Trophoblast cell (in vitro differentiated cells and primary cell): ENCODE measurements around the gene ABLIM1.

ENCODE experiments used
- DNase-seq, 2 donors: peaks; one replicate each; pipeline ENCODE4 v3.0.0-alpha.2; 2016
- H2AFZ ChIP-seq: 2 replicates; pipeline ENCODE4 v1.6.1; 2013; ENCODE audit warnings: low read length, moderate library complexity, mild to moderate bottlenecking; ENCODE audit not compliant: insufficient read depth, poor library complexity
- H2AK5ac ChIP-seq: 2 replicates; pipeline ENCODE4 v1.6.1; 2013; ENCODE audit warnings: mild to moderate bottlenecking, low read length
- H2BK120ac ChIP-seq: 2 replicates; pipeline ENCODE4 v1.6.1; 2013; ENCODE audit warnings: low read length, mild to moderate bottlenecking, moderate library complexity; ENCODE audit not compliant: insufficient read depth, poor library complexity
- H2BK12ac ChIP-seq: 2 replicates; pipeline ENCODE4 v1.6.1; 2013; ENCODE audit warnings: mild to moderate bottlenecking, low read length, moderate library complexity
- H2BK5ac ChIP-seq: 2 replicates; pipeline ENCODE4 v1.6.1; 2013; ENCODE audit warnings: low read length, low read depth, moderate library complexity, mild to moderate bottlenecking; ENCODE audit not compliant: poor library complexity
- H3K14ac ChIP-seq: 2 replicates; pipeline ENCODE4 v1.6.1; 2013; ENCODE audit warnings: mild to moderate bottlenecking, low read length
- H3K18ac ChIP-seq: 2 replicates; pipeline ENCODE4 v1.6.1; 2013; ENCODE audit warnings: mild to moderate bottlenecking, low read length
- H3K23ac ChIP-seq: 2 replicates; pipeline ENCODE4 v1.6.1; 2013; ENCODE audit warnings: low read length
- H3K27ac ChIP-seq: 2 replicates; pipeline ENCODE4 v1.5.1; 2013; ENCODE audit warnings: low read depth, mild to moderate bottlenecking, inconsistent platforms, low read length, moderate library complexity
- H3K27me3 ChIP-seq: 2 replicates; pipeline ENCODE4 v1.6.1; 2013; ENCODE audit warnings: inconsistent platforms, mild to moderate bottlenecking, low read length, moderate library complexity; ENCODE audit not compliant: insufficient read depth
- H3K36me3 ChIP-seq, 2 experiments: 1 replicate in 1 of 2; 2 replicates in 1 of 2; pipeline ENCODE4 v1.6.1; 2013; ENCODE audit warnings: low read length in 2 of 2, mild to moderate bottlenecking in 2 of 2, moderate library complexity in 1 of 2; ENCODE audit not compliant: insufficient read depth in 2 of 2, control insufficient read depth in 1 of 2
- H3K4ac ChIP-seq: 2 replicates; pipeline ENCODE4 v1.6.1; 2013; ENCODE audit warnings: low read depth, mild to moderate bottlenecking, low read length, moderate library complexity
- H3K4me1 ChIP-seq, 2 experiments: 1 replicate in 1 of 2; 2 replicates in 1 of 2; pipeline ENCODE4 v1.6.1; 2013; ENCODE audit warnings: low read length in 2 of 2, mild to moderate bottlenecking in 2 of 2, moderate library complexity in 1 of 2; ENCODE audit not compliant: insufficient read depth in 2 of 2, control insufficient read depth in 1 of 2
- H3K4me2 ChIP-seq: 2 replicates; pipeline ENCODE4 v1.6.1; 2013; ENCODE audit warnings: inconsistent platforms, mild to moderate bottlenecking, low read length, moderate library complexity
- H3K4me3 ChIP-seq: 2 replicates; pipeline ENCODE4 v1.5.1; 2013; ENCODE audit warnings: mild to moderate bottlenecking, low read depth, low read length, inconsistent platforms
- H3K79me1 ChIP-seq: one replicate; pipeline ENCODE4 v1.6.1; 2013; ENCODE audit warnings: low read length
- H3K79me2 ChIP-seq: 2 replicates; pipeline ENCODE4 v1.6.1; 2013; ENCODE audit warnings: low read length, mild to moderate bottlenecking; ENCODE audit not compliant: control insufficient read depth, insufficient read depth, poor library complexity
- H3K9ac ChIP-seq: 2 replicates; pipeline ENCODE4 v1.6.1; 2013; ENCODE audit warnings: mild to moderate bottlenecking, low read length
- H3K9me3 ChIP-seq: 2 replicates; pipeline ENCODE4 v1.6.1; 2013; ENCODE audit warnings: low read depth, mild to moderate bottlenecking, control low read depth, inconsistent platforms, low read length; ENCODE audit not compliant: insufficient read depth
- H4K12ac ChIP-seq: 2 replicates; pipeline ENCODE4 v1.6.1; 2013; ENCODE audit warnings: low read depth, mild to moderate bottlenecking, low read length, moderate library complexity
- H4K8ac ChIP-seq: 2 replicates; pipeline ENCODE4 v1.6.1; 2013; ENCODE audit warnings: low read depth, mild to moderate bottlenecking, low read length, moderate library complexity
- H4K91ac ChIP-seq: one replicate; pipeline ENCODE4 v1.6.1; 2013; ENCODE audit warnings: low read depth, mild to moderate bottlenecking, low read length, moderate library complexity
- WGBS: extraction: QIAGEN DNeasy Blood & Tissue Kit; methylation state at CpG from one replicate; pipeline ENCODE4 v1.1.7; 2013; ENCODE audit warnings: missing lambda C conversion rate; ENCODE audit not compliant: insufficient read length, insufficient coverage; ENCODE audit errors: extremely low coverage; 5-methylcytosine and 5-hydroxymethylcytosine counted together

Gene ABLIM1

DNA sequence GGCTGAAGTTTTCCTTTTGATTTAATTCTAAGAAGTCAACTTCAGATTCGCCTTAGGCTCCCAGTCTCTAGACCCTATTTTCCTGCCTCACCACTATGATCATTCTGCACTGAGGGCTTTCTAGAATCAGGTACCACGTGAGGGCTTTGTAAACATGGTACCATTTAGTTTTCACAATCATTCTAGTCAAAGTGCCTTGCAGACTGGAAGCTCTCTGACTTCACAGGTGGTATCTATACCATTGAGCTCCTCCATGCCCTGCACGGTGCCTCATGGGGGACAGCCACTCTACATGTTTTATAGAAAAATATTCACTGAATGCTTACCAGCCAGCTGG, 106.5 kb downstream of the ABLIM1 start:
- Histone ChIP-seq H3K36me3 (peaks cover 0 to 2% of the 10 kb centered on the region in 2 experiments), H3K14ac (no peak overlapping the region), H3K4me2 (no peak overlapping the region), H3K4me3 (no peak overlapping the region), H2AFZ (no peak overlapping the region), H4K8ac (no peak overlapping the region), H3K23ac (no peak overlapping the region), H3K27ac (no peak overlapping the region), H3K9ac (no peak overlapping the region), H4K12ac (no peak overlapping the region), H3K79me2 (no peaks in the 10 kb centered on the region), H2BK5ac (no peak overlapping the region), H3K27me3 (no peaks in the 10 kb centered on the region), H2BK12ac (no peak overlapping the region), H3K18ac (no peak overlapping the region), H2BK120ac (no peak overlapping the region), H3K4ac (no peak overlapping the region), H3K4me1 (no peaks in the 10 kb centered on the region), H3K79me1 (no peaks in the 10 kb centered on the region), H2AK5ac (no peak overlapping the region), H3K9me3 (peaks cover 2% of the 10 kb centered on the region), H4K91ac (no peak overlapping the region)
- no CpG with 5 or more reads among the region's 3 CpGs for WGBS
- DNase-seq: no peak

DNA sequence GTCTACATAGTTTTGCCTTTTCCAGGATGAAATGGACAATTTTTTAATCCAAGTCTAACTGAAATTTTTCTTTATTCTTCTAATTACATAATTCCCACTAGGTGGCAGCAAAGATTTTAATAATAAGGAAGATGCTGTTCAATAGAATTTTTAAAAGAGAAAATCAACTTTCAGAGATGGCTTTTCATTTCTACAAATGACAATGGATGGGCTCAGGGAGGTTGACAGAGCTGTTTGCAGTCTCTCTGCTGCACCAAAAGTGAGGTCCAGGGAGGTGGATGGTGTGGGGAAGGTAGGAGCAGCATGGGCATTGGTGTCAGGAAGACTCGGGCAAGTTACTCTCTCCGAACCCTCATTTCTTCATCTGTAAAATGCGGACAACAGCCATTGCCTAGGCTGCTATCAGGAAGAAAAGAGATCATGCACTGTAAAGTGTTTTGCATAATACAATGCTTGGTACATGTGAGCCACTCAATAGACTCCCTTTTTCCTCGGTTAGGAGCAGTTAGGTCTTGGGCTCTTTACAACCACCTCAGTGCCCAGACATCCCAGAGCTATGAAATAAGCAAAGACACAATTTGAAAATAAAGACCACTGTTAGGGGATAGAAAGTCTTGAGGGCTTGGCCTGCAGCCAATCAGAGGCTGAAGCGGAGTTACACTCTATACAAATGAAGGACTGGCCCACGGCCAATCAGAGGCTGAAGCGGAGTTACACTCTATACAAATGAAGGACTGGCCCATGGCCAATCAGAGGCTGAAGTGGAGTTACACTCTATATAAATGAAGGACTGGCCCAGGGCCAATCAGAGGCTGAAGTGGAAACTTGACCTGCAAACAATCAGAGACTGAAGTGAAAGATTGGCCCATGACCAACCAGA, 107.1 kb downstream of the ABLIM1 start:
- no peak overlapping the region for H4K12ac ChIP-seq
- H3K27ac ChIP-seq: no peak overlapping the region
- H3K4me3 ChIP-seq: no peak overlapping the region
- H3K79me1 ChIP-seq: no peaks in the 10 kb centered on the region
- WGBS: no CpG with 5 or more reads among the region's 7 CpGs
- DNase-seq: peak in 1 of 2 donors; percentile 77
- no peak overlapping the region for H2BK120ac ChIP-seq
- no peak overlapping the region for H3K9ac ChIP-seq
- H3K23ac ChIP-seq: no peak overlapping the region
- no peak overlapping the region for H3K4ac ChIP-seq
- H2BK12ac ChIP-seq: no peak overlapping the region
- no peak overlapping the region for H2BK5ac ChIP-seq
- no peaks in the 10 kb centered on the region for H3K9me3 ChIP-seq
- no peaks in the 10 kb centered on the region for H3K4me1 ChIP-seq
- no peak overlapping the region for H4K91ac ChIP-seq
- no peak overlapping the region for H2AK5ac ChIP-seq
- H3K18ac ChIP-seq: no peak overlapping the region
- H4K8ac ChIP-seq: no peak overlapping the region
- H2AFZ ChIP-seq: no peak overlapping the region
- no peak overlapping the region for H3K14ac ChIP-seq
- H3K36me3 ChIP-seq: peaks cover 0 to 2% of the 10 kb centered on the region in 2 experiments
- no peaks in the 10 kb centered on the region for H3K27me3 ChIP-seq
- no peaks in the 10 kb centered on the region for H3K79me2 ChIP-seq
- H3K4me2 ChIP-seq: no peak overlapping the region

DNA sequence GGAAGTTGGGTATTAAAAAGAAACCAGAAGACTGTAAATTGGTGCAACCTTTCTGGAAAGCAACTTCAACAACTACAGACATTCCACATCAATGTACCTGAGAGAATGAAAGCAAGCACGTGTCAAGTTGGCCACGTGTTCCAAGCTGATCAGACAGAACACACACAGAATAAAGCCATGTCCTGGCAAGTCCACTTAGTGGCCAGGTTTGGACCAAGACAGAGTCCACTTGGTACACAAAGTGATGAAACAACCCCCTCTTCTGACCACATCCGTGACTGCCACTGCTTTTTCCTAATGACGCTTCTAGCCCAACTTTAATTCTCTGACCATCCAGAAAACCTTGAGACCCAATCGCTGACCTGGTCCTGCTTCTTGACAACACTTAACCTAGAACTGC, 109.4 kb downstream of the ABLIM1 start:
- WGBS: no CpG with 5 or more reads among the region's 5 CpGs
- Histone ChIP-seq H3K4me3 (no peak overlapping the region), H3K9ac (no peak overlapping the region), H2BK5ac (no peak overlapping the region), H3K27ac (no peak overlapping the region), H3K4ac (no peak overlapping the region), H3K14ac (no peak overlapping the region), H2AFZ (no peak overlapping the region), H2BK120ac (no peak overlapping the region), H3K79me1 (no peaks in the 10 kb centered on the region), H2BK12ac (no peak overlapping the region), H3K4me2 (no peak overlapping the region), H3K4me1 (peaks cover 0 to 5% of the 10 kb centered on the region in 2 experiments), H3K9me3 (no peaks in the 10 kb centered on the region), H3K79me2 (no peaks in the 10 kb centered on the region), H3K18ac (no peak overlapping the region), H2AK5ac (no peak overlapping the region), H3K23ac (no peak overlapping the region), H4K12ac (no peak overlapping the region), H3K27me3 (no peaks in the 10 kb centered on the region), H3K36me3 (peaks cover 2 to 3% of the 10 kb centered on the region in 2 experiments), H4K8ac (no peak overlapping the region), H4K91ac (no peak overlapping the region)
- DNase-seq: peak; percentile 22 to 72

DNA sequence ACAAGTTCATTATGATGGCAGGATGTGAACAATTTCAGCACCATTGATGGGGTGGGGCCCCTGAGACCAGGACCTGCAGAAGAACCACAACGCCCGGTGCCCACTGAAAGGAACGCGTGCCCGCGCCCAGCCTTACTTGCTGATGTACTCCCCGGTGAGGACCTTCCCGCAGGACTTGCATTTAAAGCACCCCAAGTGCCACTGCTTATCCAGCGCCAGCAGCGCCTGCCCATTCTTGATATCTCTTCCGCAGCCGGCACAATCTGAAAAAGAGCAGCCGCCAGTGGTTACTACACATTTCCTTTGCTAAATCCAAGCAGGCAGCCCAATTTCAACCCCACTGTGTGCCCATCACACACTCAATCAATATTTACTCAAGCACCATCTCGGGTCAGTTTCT, 110.6 kb downstream of the ABLIM1 start:
- Histone ChIP-seq H3K4ac (no peak overlapping the region), H2BK120ac (no peak overlapping the region), H3K18ac (no peak overlapping the region), H3K4me2 (no peak overlapping the region), H3K27ac (no peak overlapping the region), H3K27me3 (no peaks in the 10 kb centered on the region), H3K79me1 (no peaks in the 10 kb centered on the region), H3K4me3 (no peak overlapping the region), H3K23ac (no peak overlapping the region), H3K14ac (no peak overlapping the region), H3K9me3 (no peaks in the 10 kb centered on the region), H4K91ac (no peak overlapping the region), H3K79me2 (no peaks in the 10 kb centered on the region), H4K12ac (no peak overlapping the region), H4K8ac (no peak overlapping the region), H3K4me1 (peaks cover 0 to 5% of the 10 kb centered on the region in 2 experiments), H3K36me3 (peaks cover 2 to 3% of the 10 kb centered on the region in 2 experiments), H2BK12ac (no peak overlapping the region), H3K9ac (no peak overlapping the region), H2AK5ac (no peak overlapping the region), H2AFZ (no peak overlapping the region), H2BK5ac (no peak overlapping the region)
- WGBS: no CpG with 5 or more reads among the region's 14 CpGs
- no peak for DNase-seq
